GM23338 (cell line): ENCODE measurements around the gene ITIH3. TPM values are rescaled to one million over a fixed set of nuclear protein-coding genes. Genes with fewer than 3 reads are reported as not detected.

Source experiments
- ATAC-seq: fragments of 200-7000 bp; cut with Tn5 transposase; 3 replicates; pipeline ENCODE4 v1.9.1; 2020
- DNase-seq: peaks from one replicate; pipeline ENCODE4 v3.0.0-alpha.2; 2015; ENCODE audit warnings: low spot score
- H2AFZ ChIP-seq: fragments of 200-600 bp; sonication (generic); 2 replicates; pipeline ENCODE4 v1.8.0; 2016; ENCODE audit warnings: antibody characterized with exemption, mild to moderate bottlenecking, moderate library complexity
- H3F3A ChIP-seq: fragments of 200-600 bp; sonication (generic); replicated peaks from 2 replicates; pipeline ENCODE4 v1.8.0; 2017; ENCODE audit warnings: antibody characterized with exemption, mixed run types, low read depth
- H3K27ac ChIP-seq: fragments of 200-600 bp; sonication (generic); 2 replicates; pipeline ENCODE4 v1.6.1; 2016; ENCODE audit warnings: low read depth
- H3K27me3 ChIP-seq: fragments of 200-600 bp; sonication (generic); 2 replicates; pipeline ENCODE4 v1.8.0; 2016; ENCODE audit warnings: mild to moderate bottlenecking, mixed run types, moderate library complexity; ENCODE audit not compliant: insufficient read depth
- H3K36me3 ChIP-seq: fragments of 200-600 bp; sonication (generic); 2 replicates; pipeline ENCODE4 v1.8.0; 2016; ENCODE audit warnings: mild to moderate bottlenecking; ENCODE audit not compliant: insufficient read depth
- H3K4me1 ChIP-seq: fragments of 200-600 bp; sonication (generic); 2 replicates; pipeline ENCODE4 v1.8.0; 2016; ENCODE audit warnings: mild to moderate bottlenecking, moderate library complexity; ENCODE audit not compliant: insufficient read depth
- H3K4me2 ChIP-seq: fragments of 200-600 bp; sonication (generic); 2 replicates; pipeline ENCODE4 v1.7.1; 2017; ENCODE audit warnings: mixed run types
- H3K4me3 ChIP-seq: fragments of 200-600 bp; sonication (generic); 2 replicates; pipeline ENCODE4 v1.6.1; 2016; ENCODE audit warnings: mixed run types
- H3K79me2 ChIP-seq: fragments of 200-600 bp; sonication (generic); replicated peaks from 2 replicates; pipeline ENCODE4 v1.8.0; 2017; ENCODE audit warnings: mild to moderate bottlenecking; ENCODE audit not compliant: insufficient read depth
- H3K9me2 ChIP-seq: fragments of 200-600 bp; sonication (generic); 2 replicates; pipeline ENCODE4 v1.8.0; 2017; ENCODE audit not compliant: insufficient read depth
- H4K20me1 ChIP-seq: fragments of 200-600 bp; sonication (generic); replicated peaks from 2 replicates; pipeline ENCODE4 v1.8.0; 2017; ENCODE audit warnings: mild to moderate bottlenecking; ENCODE audit not compliant: insufficient read depth
- H3K27ac Mint-ChIP-seq: 2 replicates; pipeline ENCODE4 v1.8.0; 2020; ENCODE audit warnings: inconsistent platforms, mild to moderate bottlenecking, moderate library complexity, mixed read lengths
- H3K27me3 Mint-ChIP-seq: 3 replicates; pipeline ENCODE4 v1.8.0; 2022; ENCODE audit warnings: low read depth, mild to moderate bottlenecking, moderate library complexity, mixed read lengths, inconsistent platforms; ENCODE audit not compliant: insufficient read depth, poor library complexity
- H3K36me3 Mint-ChIP-seq: 3 replicates; pipeline ENCODE4 v1.8.0; 2021; ENCODE audit warnings: low read depth, mild to moderate bottlenecking, inconsistent platforms, moderate library complexity, mixed read lengths
- H3K4me1 Mint-ChIP-seq: 3 replicates; pipeline ENCODE4 v1.8.0; 2020; ENCODE audit warnings: mild to moderate bottlenecking, inconsistent platforms, mixed read lengths
- H3K4me3 Mint-ChIP-seq: 3 replicates; pipeline ENCODE4 v1.8.0; 2021; ENCODE audit warnings: moderate library complexity, mild to moderate bottlenecking, inconsistent platforms, mixed read lengths
- H3K9me3 Mint-ChIP-seq: 3 replicates; pipeline ENCODE4 v1.8.0; 2020; ENCODE audit warnings: moderate library complexity, mild to moderate bottlenecking, inconsistent platforms, mixed read lengths
- EZH2 ChIP-seq: fragments of 200-600 bp; sonication (generic); IDR thresholded peaks from one replicate; pipeline ENCODE4 v1.8.0; 2017; ENCODE audit warnings: antibody characterized with exemption, mild to moderate bottlenecking, low read depth; ENCODE audit not compliant: unreplicated experiment
- EZH2phosphoT487 ChIP-seq: fragments of 200-600 bp; sonication (generic); IDR thresholded peaks from one replicate; pipeline ENCODE4 v1.8.1; 2018; ENCODE audit warnings: antibody characterized with exemption; ENCODE audit not compliant: unreplicated experiment
- JUNB ChIP-seq: IDR thresholded peaks from one replicate; pipeline ENCODE4 v1.6.1; 2016; ENCODE audit warnings: antibody characterized with exemption; ENCODE audit not compliant: unreplicated experiment
- NANOG ChIP-seq: IDR thresholded peaks from 2 replicates; pipeline ENCODE4 v1.6.1; 2016; ENCODE audit warnings: antibody characterized with exemption, borderline replicate concordance
- POLR2AphosphoS5 ChIP-seq: IDR thresholded peaks from 2 replicates; pipeline ENCODE4 v1.6.1; 2016; ENCODE audit warnings: antibody characterized with exemption, low read depth
- REST ChIP-seq: IDR thresholded peaks from one replicate; pipeline ENCODE4 v1.6.1; 2018; ENCODE audit warnings: antibody characterized with exemption; ENCODE audit not compliant: unreplicated experiment
- STAT1 ChIP-seq: IDR thresholded peaks from one replicate; pipeline ENCODE4 v1.6.1; 2016; ENCODE audit warnings: antibody characterized with exemption; ENCODE audit not compliant: unreplicated experiment
- ZNF114 ChIP-seq: fragments of 250-450 bp; sonication (Bioruptor Pico); IDR thresholded peaks from 2 replicates; pipeline ENCODE4 v1.5.0; 2020; ENCODE audit warnings: mild to moderate bottlenecking, moderate library complexity
- polyA plus RNA-seq: library from polyadenylated mRNA; unstranded; fragments of >200 nt; fragmentation: Nextera tagmentation; extraction: Ambion mirVana; gene quantifications from 2 replicates; pipeline ENCODE4 v1.2.1, GENCODE V29; 2016
- total RNA-seq: library from RNA; depleted of rRNA; stranded (reverse); fragments of >200 nt; shearing (Covaris generic); gene quantifications from 2 replicates; pipeline ENCODE4 v1.2.3, GENCODE V29; 2014
- TF ChIP-seq, protein P1 (sequence below): IDR thresholded peaks from 2 replicates; pipeline ENCODE4 v1.6.1; 2016; ENCODE audit warnings: antibody characterized with exemption
- TF ChIP-seq, protein P2 (sequence below): fragments of 250-450 bp; sonication (Bioruptor Pico); IDR thresholded peaks from 2 replicates; pipeline ENCODE4 v1.5.0; 2020; ENCODE audit warnings: mild to moderate bottlenecking, moderate library complexity

ITIH3 gene
- total and polyA plus RNA-seq, 2 experiments from 2014 or later: not detected

DNA sequence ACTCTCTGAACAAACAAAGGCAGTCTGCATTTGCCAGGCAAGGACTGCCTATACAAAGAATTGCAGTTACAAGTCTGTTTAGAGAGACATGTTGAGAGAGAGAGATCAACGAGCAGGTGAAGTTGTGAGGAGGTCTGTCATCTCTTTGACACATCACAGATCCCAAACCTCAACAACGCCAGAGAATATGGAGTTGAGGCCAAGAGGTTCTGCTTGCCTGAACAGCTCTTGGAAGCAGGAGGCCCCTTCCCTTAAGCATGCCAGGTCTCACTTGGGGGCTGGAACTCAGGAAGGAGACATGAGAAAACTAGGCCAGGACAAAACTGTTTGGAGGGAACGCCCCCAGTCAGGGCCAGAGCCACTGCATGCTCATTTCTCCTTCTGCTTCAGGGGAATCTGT lies 62.5 kb downstream of the ITIH3 start:
- Mint-ChIP-seq H3K27ac (no peak overlapping the region), H3K4me1 (no peaks in the 10 kb centered on the region; the same call in 2 of the 3 replicates), H3K36me3 (peaks cover under 1% of the 10 kb centered on the region; the same call in 1 of the 3 replicates), H3K9me3 (no peaks in the 10 kb centered on the region), H3K4me3 (no peak overlapping the region), H3K27me3 (no peaks in the 10 kb centered on the region)
- TF ChIP-seq ZNF114 (CRISPR knock-in tag) (no peak), REST (no peak), POLR2AphosphoS5 (no peak), JUNB (no peak), EZH2 (no peak), EZH2phosphoT487 (no peak), NANOG (no peak), STAT1 (no peak)
- TF ChIP-seq, protein P1, sequence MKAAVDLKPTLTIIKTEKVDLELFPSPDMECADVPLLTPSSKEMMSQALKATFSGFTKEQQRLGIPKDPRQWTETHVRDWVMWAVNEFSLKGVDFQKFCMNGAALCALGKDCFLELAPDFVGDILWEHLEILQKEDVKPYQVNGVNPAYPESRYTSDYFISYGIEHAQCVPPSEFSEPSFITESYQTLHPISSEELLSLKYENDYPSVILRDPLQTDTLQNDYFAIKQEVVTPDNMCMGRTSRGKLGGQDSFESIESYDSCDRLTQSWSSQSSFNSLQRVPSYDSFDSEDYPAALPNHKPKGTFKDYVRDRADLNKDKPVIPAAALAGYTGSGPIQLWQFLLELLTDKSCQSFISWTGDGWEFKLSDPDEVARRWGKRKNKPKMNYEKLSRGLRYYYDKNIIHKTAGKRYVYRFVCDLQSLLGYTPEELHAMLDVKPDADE: no peak
- TF ChIP-seq, protein P2, sequence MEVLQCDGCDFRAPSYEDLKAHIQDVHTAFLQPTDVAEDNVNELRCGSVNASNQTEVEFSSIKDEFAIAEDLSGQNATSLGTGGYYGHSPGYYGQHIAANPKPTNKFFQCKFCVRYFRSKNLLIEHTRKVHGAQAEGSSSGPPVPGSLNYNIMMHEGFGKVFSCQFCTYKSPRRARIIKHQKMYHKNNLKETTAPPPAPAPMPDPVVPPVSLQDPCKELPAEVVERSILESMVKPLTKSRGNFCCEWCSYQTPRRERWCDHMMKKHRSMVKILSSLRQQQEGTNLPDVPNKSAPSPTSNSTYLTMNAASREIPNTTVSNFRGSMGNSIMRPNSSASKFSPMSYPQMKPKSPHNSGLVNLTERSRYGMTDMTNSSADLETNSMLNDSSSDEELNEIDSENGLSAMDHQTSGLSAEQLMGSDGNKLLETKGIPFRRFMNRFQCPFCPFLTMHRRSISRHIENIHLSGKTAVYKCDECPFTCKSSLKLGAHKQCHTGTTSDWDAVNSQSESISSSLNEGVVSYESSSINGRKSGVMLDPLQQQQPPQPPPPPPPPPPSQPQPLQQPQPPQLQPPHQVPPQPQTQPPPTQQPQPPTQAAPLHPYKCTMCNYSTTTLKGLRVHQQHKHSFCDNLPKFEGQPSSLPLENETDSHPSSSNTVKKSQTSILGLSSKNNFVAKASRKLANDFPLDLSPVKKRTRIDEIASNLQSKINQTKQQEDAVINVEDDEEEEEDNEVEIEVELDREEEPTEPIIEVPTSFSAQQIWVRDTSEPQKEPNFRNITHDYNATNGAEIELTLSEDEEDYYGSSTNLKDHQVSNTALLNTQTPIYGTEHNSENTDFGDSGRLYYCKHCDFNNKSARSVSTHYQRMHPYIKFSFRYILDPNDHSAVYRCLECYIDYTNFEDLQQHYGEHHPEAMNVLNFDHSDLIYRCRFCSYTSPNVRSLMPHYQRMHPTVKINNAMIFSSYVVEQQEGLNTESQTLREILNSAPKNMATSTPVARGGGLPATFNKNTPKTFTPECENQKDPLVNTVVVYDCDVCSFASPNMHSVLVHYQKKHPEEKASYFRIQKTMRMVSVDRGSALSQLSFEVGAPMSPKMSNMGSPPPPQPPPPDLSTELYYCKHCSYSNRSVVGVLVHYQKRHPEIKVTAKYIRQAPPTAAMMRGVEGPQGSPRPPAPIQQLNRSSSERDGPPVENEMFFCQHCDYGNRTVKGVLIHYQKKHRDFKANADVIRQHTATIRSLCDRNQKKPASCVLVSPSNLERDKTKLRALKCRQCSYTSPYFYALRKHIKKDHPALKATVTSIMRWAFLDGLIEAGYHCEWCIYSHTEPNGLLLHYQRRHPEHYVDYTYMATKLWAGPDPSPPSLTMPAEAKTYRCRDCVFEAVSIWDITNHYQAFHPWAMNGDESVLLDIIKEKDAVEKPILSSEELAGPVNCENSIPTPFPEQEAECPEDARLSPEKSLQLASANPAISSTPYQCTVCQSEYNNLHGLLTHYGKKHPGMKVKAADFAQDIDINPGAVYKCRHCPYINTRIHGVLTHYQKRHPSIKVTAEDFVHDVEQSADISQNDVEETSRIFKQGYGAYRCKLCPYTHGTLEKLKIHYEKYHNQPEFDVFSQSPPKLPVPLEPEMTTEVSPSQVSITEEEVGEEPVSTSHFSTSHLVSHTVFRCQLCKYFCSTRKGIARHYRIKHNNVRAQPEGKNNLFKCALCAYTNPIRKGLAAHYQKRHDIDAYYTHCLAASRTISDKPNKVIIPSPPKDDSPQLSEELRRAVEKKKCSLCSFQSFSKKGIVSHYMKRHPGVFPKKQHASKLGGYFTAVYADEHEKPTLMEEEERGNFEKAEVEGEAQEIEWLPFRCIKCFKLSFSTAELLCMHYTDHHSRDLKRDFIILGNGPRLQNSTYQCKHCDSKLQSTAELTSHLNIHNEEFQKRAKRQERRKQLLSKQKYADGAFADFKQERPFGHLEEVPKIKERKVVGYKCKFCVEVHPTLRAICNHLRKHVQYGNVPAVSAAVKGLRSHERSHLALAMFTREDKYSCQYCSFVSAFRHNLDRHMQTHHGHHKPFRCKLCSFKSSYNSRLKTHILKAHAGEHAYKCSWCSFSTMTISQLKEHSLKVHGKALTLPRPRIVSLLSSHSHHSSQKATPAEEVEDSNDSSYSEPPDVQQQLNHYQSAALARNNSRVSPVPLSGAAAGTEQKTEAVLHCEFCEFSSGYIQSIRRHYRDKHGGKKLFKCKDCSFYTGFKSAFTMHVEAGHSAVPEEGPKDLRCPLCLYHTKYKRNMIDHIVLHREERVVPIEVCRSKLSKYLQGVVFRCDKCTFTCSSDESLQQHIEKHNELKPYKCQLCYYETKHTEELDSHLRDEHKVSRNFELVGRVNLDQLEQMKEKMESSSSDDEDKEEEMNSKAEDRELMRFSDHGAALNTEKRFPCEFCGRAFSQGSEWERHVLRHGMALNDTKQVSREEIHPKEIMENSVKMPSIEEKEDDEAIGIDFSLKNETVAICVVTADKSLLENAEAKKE (CRISPR knock-in tag): no peak
- no peak overlapping the region for H3K27ac ChIP-seq
- H3K9me2 ChIP-seq: no peaks in the 10 kb centered on the region
- no peaks in the 10 kb centered on the region for H3F3A ChIP-seq
- peaks cover 7% of the 10 kb centered on the region; the same call in 1 of the 2 replicates for H4K20me1 ChIP-seq
- H2AFZ ChIP-seq: no peak overlapping the region
- H3K27me3 ChIP-seq: no peaks in the 10 kb centered on the region
- ATAC-seq (no peak), DNase-seq (no peak)
- H3K4me2 ChIP-seq: no peak overlapping the region
- no peaks in the 10 kb centered on the region for H3K79me2 ChIP-seq
- no peaks in the 10 kb centered on the region for H3K4me1 ChIP-seq
- no peaks in the 10 kb centered on the region for H3K36me3 ChIP-seq
- no peak overlapping the region for H3K4me3 ChIP-seq
